Skin epidermis (tissue), 12 donors: ENCODE results near the gene NGB.

Experiments used
- H3K27ac ChIP-seq, 21 experiments: fragments of 200-600 bp; sonication (generic) in 11 of 21; one replicate each; pipeline ENCODE4 v1.5.0; 2020; ENCODE audit warnings: mild to moderate bottlenecking in 3 of 21, inconsistent platforms in 2 of 21, moderate library complexity in 2 of 21
- H3K4me3 ChIP-seq, 7 experiments: fragments of 200-600 bp; sonication (generic) in 2 of 7; one replicate each; pipeline ENCODE4 v1.5.0; 2020; ENCODE audit warnings: inconsistent platforms in 2 of 7, mild to moderate bottlenecking in 2 of 7, moderate library complexity in 1 of 7

The NGB gene

DNA sequence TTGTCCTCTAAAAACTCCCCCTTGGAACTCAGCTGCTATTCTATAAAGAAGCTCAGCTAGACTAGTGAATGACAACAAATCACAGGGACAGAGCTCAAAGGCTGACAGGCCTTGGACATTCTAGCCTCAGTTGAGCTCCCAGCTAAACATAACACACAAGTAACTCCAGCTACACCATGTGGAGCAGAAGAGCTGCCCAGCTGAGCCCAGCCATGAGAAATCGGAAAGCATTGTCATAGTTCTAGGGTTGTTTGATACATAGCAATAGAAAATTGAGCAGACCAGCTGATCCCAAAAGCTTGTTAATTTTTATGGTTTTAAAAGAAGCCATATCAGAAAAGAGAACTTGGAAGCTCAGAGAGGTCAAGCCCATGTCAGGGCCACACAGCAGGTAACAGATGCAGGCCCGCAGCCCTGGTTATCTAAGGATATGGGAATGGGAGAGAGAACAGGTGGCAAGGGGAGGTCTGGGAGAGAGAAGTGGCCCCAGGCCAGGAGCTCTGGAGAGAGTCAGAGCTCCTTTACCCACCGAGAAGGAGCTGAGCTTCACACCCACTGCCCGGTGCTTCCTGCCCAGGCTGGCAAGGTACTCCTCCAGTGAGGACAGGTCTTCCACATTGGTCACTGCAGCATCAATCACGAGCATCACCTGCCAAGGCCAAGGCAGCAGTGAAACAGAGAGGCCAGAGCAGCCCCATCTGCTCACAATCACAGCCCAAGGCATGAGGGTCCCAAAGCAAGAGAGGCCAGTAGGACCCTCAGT is 2.9 kb downstream of the NGB start:
- H3K4me3 ChIP-seq, result no peak overlapping the region

GRCh38 chr14:77266336-77266735 is 4.7 kb downstream of the NGB start:
- Histone ChIP-seq H3K27ac (no peak overlapping the region), H3K4me3 (no peak overlapping the region)

More for the DNA sequence above, 2.9 kb downstream of the NGB start:
- H3K27ac ChIP-seq, result no peak overlapping the region

- no peak overlapping the region for H3K27ac ChIP-seq
- no peak overlapping the region for H3K4me3 ChIP-seq
Measured at GRCh38 chr14:77265561-77266335, 5.3 kb downstream of the NGB start.

GRCh38 chr14:77265187-77265515 is 5.9 kb downstream of the NGB start:
- H3K27ac ChIP-seq, result no peak overlapping the region
- H3K4me3 ChIP-seq, result no peak overlapping the region

- H3K4me3 ChIP-seq, result no peak overlapping the region
- H3K27ac ChIP-seq, result no peak overlapping the region
Measured at GRCh38 chr14:77264466-77265186, 6.4 kb downstream of the NGB start.

DNA sequence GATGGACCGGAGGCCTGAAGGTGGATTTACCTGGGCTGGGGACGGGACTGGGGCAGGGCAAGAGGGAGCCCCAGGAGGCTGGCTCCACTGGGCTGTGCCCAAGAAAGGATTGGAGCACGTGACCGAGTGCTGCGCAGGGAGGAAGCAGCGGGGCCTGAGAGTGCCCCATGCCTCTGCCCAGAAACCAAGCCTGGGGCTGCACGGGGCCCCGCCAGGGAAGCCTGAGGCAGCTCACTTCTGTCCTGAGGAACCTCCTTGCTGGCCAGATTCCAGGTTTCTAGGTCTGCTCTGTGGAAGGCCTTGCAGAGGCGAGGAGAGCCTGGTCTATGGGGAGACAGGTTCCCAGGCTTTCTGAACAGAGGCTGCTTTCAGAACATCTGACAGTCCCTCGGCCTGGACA is 10.4 kb downstream of the NGB start:
- no peak overlapping the region for H3K4me3 ChIP-seq
- H3K27ac ChIP-seq, result no peak overlapping the region

DNA sequence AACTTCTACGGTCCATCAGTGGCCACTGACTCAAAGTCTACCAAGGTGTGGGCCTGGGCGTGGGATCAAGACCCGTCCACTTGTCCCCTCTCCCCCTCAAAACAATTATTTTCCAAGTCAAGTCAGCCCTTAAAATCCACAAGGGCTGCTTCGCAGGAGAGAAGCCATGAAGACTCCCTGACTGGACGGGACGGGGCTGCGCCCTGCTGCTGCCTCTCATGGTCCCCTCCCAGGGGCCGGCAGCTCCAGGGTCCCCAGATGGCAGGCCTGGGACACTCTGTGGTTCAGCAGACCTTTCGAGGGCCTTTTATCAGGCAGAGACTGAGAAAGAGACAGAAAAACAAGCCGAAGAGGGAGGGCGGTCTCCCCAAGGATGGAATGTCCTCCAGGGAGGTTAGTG is 10.8 kb downstream of the NGB start:
- H3K27ac ChIP-seq, result no peak overlapping the region
- no peak overlapping the region for H3K4me3 ChIP-seq

- H3K27ac ChIP-seq, result no peak overlapping the region
- H3K4me3 ChIP-seq, result no peak overlapping the region
Measured at GRCh38 chr14:77259025-77259715, 11.8 kb downstream of the NGB start.

DNA sequence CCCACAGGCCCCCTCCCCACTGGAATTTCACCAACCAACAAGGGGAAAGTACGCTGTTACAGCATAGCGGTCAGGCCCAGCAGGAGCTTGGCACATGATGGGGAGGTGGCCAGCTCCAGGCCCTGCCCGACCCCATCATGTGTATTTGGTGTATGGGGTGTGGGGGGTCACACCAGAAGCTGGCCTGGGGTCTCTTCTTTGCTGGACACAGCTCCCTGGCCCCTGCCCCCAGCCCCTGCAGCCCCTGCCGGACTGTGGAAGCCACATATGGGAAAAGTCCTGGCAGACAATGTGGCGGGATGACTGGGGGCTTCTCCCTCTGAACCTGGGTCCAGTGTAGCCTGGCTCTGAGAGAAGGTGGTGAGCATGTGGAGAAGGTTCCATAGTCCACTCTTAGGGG is 12.4 kb downstream of the NGB start:
- Histone ChIP-seq H3K27ac (no peak overlapping the region), H3K4me3 (no peak overlapping the region)

- H3K27ac ChIP-seq, result no peak overlapping the region
- no peak overlapping the region for H3K4me3 ChIP-seq
Measured at GRCh38 chr14:77257700-77258099, 13.3 kb downstream of the NGB start.

DNA sequence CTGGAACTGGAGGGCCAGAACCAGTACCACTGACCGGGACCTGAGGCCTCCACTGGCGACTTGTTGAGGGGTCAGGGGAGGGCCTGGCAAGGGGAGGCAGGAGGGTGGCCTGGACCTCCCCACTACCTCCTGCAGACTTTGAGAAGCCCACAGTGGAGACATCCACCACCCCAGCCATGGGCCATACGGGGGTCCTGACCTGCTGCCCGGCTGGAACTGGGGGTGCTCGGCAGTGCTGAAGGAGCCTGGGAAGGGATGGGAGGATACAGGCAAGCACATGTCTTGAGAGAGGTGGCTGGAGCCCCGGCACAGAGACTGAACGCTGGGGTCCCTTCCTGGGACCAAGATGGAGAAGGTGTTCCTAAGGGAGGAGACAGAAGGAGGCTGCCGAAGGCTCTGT is 14.3 kb downstream of the NGB start:
- Histone ChIP-seq H3K4me3 (no peak overlapping the region), H3K27ac (no peak overlapping the region)

DNA sequence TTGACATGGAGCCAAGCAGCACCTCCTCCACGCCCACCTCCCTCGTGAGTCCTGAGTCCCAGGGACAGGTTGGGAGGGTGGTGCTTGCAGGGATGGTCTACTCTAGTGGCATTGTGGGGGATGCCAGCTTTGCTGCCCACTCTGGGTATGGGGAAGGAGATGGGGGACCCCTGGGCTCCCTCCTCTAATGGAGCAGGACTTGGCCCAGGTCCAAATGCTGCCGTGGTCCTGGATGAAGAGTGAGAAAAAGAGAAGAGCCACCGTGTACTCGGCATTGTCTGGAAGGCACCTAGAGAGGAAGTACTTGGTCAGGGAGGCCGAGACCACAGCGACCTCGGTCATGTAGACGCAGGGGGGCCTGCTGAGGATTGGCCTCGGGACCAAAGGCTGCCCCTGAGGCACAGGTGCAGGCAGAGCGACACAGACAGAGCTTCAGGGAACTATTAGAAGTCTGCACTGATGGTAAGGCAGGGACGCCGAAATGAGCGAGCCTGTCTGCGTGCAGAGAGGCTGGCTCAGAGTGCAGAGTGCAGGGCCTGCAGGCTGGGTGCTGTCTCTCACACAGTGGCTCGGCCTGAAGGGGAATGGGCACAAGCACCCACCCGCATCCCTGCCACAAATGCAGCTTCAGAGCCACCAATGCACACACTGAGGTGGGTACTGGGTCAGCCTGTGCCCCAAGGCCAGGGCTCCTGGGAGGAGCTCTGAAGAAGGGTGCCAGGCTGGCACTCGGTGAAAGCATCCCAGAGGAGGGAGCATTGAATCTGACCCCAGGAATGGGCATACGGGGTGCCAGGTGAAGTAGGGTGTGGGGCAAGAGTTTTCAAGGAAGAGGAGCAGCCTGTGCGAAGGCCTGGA is 17.4 kb downstream of the NGB start:
- Histone ChIP-seq H3K4me3 (no peak overlapping the region), H3K27ac (no peak overlapping the region)

GRCh38 chr14:77251870-77252269 is 19.1 kb downstream of the NGB start:
- no peak overlapping the region for H3K27ac ChIP-seq
- H3K4me3 ChIP-seq, result no peak overlapping the region

DNA sequence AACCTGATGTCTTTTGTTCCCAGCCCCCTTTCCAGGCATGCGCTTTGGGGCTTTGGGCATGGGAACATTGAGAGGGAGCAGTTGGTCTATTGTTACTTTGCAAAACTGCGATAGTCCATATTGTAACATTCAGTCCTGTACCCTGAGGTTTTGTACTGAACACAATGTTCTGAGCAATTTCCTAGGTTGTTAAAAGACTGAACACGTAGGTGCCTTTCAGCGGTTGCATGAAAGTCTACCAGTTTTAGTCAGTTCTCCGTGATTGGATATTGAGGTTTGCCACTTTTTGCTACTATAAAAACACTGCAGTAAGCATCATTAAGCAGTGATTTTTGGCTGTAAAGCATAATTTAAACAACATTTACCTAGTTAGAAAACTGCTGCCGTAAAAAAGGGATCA is 20.1 kb downstream of the NGB start:
- H3K4me3 ChIP-seq, result no peak overlapping the region
- no peak overlapping the region for H3K27ac ChIP-seq

GRCh38 chr14:77249286-77249685 is 21.7 kb downstream of the NGB start:
- no peak overlapping the region for H3K27ac ChIP-seq

DNA sequence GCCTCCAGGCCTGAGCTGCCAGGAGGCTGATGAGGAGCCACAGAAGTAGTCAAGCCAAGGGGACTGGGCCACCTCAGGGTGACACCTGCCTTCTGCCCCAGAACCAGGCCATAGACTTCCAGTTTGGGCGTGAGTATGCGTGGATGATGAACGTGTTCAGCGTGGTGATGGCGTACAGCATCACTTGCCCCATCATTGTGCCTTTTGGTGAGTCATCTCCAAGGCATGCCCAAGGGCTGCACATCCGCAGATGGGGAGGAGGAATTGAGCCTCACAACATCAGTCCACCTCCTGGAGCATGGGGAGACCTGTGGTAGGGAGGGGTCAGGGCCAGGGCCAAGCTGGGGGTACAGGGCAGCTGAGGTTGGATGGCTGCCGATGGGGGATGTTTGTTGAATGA is 22.3 kb downstream of the NGB start:
- Histone ChIP-seq H3K4me3 (no peak overlapping the region), H3K27ac (no peak overlapping the region)

More at GRCh38 chr14:77249286-77249685, 21.7 kb downstream of the NGB start:
- no peak overlapping the region for H3K4me3 ChIP-seq

DNA sequence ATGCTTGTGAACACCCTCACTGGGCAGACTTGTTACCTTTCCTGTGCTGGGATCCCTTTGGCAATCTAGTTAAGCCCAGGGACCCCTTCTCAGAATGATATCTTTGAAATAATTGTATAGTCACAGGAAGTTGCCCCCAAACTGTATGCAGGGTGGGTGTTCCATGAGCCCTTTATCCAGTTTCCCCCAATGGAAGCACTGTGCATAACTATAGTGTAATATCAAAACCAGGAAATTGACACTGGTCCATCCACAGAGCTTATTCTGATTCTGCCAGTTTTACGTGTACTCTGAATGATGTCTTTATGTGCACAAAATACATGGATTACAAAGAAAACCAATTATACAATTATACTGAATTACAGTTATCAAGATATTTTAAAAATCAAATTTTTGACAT is 24.2 kb downstream of the NGB start:
- no peak overlapping the region for H3K4me3 ChIP-seq

GRCh38 chr14:77245820-77246219 is 25.2 kb downstream of the NGB start:
- Histone ChIP-seq H3K4me3 (no peak overlapping the region), H3K27ac (no peak overlapping the region)

More for the DNA sequence above, 24.2 kb downstream of the NGB start:
- H3K27ac ChIP-seq, result no peak overlapping the region

DNA sequence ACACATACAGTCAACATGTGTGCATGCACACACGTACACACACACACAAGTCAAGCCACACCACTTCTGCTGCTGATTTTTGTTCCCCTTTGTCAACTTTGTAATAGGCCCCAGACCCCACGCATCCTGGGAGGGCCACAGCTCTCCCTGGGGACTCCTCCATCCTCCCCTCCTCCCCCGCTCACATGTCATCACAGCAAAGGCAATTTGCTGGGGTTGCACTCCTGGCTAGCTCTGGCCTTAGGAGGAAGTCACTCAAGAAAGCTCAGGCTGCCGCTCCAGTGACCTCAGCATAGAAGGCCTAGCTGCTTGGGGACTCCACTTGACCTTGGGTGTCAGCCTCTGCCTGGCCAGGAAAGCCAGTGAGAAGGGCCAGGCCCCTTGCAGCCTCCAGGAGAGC is 27.2 kb downstream of the NGB start:
- H3K27ac ChIP-seq, result no peak overlapping the region
- H3K4me3 ChIP-seq, result no peak overlapping the region
